PC-9 (cell line): Measurements from ENCODE around the gene TDP2.

ENCODE experiments used
- CTCF ChIP-seq: fragments of 200-600 bp; sonication (generic); conservative IDR thresholded peaks from 2 replicates; pipeline ENCODE4 v1.6.1; 2017; ENCODE audit warnings: mixed run types, antibody characterized with exemption, mild to moderate bottlenecking, moderate library complexity
- EZH2 ChIP-seq: fragments of 200-600 bp; sonication (generic); IDR thresholded peaks from 2 replicates; pipeline ENCODE4 v1.8.0; 2017; ENCODE audit warnings: antibody characterized with exemption, low read depth

GRCh38 chr6:24663189-24663588 is 3.5 kb downstream of the TDP2 start:
- no peak for TF ChIP-seq EZH2
- no peak for TF ChIP-seq CTCF
